SIG-M5 (cell line): ENCODE measurements around the gene DST.

Source experiments
- DNase-seq: peaks from one replicate; lab custom pipeline; 2025; lab: John Stamatoyannopoulos, UW

DST gene

DNA sequence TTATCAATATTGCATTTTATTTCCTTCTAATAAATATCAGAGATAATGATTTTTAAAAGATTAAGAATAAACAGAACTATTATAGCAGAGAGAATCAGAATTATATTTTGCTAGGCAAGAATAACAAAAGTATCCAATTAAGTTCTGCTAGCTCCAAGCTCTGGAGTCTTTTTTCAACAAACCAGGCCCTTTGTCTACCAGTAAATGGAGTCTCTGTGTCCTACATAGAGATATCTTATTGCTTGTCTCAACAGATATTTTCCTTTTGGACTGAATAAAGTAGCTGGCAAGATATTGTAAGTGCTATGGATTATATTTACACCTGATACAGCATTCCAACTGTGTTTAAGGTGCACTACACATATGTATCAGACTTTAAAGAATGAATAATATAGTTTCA, 107.1 kb downstream of the DST start:
- no peak for DNase-seq

DNA sequence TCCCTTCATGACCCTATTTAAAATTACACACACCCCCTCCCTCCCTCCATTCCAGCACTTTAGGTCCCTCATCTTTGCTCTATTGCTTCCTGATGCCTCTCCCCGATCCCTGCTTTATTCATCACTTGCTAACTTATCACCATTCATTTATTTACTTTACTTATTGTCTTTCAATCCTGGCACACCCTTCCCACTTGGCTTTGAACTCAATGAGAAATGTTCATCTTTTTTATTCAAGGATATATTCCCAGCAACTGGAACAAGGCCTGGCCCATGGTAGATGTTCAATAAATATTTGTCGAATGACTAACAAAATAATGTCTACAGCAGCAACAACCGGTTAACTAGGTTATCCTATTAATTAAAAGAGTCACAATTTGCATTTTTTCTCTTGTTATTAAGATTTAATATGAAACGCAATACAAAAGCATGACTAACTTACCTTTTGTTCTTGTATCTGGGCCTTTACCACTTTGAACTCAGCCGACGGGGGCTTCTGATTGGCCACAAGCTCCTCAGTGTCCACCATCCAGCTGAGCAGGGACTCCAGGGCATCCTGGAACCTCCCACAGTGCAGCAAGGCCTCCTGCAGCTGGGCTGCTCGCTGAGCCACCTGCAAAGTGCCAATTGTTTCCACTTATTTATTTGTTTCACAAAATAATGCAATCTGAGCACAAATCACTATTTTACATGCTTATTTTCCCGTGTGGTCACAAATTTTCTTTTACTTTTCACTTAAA, 107.8 kb downstream of the DST start:
- no peak for DNase-seq

DNA sequence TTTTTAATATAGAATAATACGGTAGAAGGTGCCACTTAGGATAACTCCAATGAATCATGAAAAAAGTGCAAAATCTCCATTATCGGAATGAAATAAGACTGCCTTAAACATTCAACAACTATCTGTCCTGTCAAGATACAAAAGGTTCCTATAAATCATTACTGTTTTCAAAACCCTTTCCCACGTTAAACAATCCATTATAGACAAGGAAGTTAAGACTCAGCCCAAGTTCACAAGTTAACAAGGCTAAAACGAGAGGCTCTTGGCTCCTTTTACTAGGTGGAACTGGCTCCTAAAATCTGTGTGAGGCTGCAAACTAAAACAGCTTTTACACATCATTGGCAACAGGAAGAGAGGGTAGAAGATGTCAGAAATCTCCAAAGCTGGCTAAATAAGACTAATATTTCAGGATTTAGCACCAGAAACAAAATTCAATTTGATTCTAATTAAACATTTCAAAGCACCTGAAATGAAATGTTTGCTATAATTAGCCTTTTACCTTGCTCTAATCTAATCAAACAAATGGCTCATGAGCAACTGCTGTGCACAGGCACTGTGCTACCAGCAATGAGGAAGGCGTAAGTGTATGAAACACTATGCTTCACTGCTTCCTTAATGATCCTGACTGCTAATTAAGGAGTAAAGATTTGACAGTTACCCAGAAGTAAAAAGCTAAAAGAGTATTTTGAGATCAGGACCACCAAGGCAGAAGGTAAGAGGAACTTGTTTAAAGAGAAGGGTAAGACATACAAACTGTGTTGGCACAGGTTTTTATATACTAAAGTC, 109.7 kb downstream of the DST start:
- no peak for DNase-seq

DNA sequence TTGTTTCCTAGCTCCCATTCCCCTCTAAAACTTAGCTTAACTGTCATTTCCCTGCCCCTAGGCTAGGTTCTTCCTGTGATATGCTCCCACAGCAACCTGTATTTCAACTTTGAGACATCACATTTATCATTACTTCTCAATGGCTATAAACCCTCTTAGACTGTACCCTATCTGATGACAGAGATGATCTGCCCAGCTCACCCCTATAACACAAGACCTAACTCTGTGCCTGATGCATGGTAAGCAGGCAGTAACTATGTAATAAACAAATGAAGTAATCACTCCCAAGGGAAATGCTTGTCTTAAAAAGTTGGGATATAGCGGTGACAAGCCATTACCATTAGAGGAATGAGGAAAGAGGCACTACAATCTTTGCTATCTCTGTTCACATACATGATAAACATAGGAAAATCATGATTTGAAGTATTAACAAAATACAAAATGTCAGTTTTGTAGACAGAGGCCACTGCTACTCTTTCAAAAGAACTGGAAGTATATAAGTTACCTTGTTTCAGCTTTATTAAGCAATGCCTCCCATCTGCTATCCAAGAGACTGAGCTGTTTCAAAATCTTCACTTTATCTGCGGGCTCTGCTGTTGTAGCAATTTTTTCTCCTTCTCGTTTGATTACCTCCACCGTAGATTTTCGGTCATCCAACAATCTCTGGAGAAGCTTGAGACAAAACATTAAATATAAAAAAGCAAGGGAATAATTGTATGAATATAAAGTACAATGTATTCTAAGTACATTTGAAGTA, 110.7 kb downstream of the DST start:
- DNase-seq = no peak

DNA sequence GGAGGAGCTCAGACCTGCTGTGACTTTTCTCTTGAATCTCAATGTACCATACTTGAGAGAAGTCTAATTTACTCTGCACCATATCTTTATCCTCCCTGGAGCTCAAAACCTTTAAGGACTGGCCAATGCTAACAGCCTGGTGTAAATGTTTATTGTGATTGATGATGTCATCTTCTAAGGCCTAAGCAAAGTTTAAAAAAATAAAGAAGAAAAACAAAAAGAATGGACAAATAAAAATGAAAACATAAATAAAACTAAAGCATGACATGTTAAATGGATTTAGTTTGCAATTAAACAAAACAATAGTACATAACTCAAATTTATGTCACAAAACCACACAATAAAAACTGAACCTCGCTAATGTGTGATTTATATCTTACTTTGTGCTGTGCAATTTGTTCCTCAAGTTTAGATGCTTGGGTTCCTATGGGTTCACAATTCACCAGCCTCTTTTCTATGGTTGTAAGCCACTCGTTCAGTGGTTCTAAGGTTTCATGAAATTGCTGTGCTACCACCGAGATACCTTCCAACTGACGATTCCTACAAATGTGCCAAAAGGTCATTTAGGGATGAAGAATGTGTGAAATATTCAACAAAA, 113.0 kb downstream of the DST start:
- DNase-seq = no peak

DNA sequence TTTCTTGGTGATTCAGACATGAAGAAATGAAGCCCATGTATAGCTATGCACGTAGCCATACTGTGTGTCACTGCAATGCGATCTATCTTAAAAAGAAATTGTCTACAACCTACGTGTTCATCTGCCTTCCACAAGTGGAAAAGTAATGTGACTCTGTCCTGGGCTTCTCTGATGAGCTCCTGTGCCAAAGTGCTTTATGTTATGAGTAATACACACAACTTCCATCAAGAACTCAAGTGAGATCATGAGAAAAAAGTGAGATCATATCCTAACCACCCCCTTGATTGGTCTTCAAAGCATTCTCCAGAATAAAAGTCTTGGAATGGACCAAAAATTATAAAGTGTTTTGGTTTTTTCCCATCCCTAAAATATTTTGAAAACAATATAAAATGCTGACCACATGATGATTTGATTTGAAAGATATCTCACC, 114.3 kb downstream of the DST start:
- no peak for DNase-seq

DNA sequence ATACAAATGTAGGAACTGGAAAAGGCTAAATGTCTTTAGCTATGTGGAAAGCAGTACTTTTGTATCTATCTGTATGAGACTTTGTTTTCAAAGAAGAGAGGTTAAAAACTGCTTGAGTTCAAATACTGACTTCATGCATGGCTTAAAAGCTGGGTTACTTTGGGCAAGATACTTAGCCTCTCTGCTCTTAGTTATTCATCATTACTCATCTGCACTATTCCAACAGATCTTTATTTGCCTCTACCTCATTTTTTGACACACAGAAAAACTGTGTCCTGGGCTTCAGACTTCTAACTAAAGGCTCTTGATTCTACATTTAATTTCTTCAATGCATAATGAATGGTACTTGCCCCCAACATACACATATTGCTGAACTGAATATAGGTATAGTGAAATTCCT, 114.8 kb downstream of the DST start:
- DNase-seq = no peak

DNA sequence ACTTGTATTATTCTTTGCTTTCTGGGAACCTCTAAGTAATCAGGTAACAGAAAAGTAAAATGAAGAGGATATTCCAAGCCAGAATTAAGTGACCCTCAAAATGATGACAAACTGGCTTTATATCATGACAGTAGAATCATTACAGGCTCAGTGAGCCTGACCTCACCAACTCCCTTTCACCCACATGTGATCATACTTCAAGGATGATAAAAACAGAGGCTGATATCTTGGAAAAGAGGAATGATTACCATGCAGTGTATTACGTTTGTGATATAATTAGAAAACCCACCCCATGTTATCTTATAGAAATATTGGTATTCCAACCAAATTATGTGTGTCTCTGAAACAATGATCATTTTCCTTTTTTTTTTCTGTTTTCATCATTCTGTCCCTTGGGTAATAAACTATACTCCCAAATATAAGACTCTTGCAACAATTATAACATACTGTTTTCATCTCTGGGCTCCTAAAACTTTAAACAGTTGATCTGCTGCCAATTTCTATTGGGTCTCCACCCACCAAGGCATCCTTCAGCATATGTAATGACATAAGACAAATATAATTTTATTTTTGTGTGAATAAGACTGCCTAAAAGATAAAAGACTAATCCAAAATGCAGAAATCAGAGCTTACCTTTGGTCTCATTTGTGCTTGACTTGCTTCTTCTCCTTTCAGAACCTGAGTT, 115.7 kb downstream of the DST start:
- no peak for DNase-seq

DNA sequence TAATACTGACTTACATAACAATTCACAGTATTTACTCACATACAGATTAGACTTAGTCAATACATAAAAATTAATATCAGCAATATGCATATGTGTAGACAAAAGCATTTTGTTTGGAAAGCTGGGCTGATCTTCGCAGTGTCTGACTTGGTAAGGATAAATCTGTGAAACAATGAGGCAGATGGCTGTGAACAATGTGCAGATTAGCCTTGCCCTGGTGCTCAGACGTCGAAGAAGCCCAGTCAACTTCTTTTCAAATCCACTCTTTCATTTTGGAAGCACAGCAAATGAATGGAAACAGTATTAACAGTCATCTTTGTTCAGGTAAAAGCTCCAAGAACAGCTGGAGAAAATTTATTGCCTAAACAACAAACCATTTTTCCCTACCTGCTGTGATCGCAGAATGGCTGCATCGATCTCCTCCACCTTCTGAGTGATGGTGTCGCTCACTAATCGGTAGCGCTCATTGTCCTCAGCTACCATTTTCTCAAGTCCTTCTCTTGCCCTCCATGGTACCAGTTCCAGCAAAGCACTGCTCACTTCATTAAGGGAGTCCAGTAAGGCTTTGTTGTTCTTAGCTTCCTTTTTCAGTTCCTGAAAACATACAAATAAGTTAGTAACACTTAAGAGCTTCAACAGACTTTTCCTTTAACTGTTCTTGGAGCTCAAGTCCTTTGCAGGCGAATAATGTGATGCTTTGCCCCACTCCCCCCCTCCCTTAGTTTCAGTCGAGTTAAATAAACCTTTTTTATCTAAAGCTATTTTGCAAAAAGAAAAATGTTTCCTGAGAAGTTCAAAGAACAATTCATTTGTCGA, 116.5 kb downstream of the DST start:
- DNase-seq = no peak

DNA sequence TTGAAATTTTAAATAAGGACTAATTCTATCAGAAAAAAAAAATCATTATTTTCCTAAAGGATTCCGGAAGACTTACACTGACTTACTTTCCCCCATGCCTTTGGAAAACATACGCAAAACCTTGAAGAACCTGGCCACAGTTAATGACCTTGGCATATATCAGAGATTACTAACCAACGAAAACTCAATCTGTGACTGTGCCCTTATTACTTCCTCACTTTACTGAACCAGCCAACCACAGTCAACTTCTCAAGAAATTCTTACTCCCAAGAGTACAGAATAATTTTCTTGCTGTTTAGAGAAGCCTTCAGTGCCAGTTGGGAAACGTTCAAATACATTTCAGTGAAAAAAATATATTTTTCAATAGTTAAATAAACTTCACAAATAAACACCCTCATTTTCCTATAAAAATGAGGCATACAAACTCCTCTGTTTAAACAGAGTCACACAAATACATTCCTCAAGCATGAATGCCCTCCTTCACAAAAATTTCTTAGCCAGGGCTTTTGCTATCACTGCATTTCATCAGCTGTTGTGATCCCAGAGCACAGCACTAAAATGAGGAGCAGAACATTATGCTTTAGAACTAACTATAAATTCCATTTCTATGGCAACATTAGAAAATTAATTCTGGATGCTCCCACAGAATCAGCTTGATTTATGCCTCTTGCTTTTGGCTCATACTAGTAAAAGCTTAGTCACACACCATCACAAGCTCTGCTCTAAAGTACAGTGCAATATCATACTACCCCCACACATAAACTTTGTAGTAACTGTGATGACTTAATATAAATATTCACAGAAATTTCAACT, 117.6 kb downstream of the DST start:
- DNase-seq = no peak

DNA sequence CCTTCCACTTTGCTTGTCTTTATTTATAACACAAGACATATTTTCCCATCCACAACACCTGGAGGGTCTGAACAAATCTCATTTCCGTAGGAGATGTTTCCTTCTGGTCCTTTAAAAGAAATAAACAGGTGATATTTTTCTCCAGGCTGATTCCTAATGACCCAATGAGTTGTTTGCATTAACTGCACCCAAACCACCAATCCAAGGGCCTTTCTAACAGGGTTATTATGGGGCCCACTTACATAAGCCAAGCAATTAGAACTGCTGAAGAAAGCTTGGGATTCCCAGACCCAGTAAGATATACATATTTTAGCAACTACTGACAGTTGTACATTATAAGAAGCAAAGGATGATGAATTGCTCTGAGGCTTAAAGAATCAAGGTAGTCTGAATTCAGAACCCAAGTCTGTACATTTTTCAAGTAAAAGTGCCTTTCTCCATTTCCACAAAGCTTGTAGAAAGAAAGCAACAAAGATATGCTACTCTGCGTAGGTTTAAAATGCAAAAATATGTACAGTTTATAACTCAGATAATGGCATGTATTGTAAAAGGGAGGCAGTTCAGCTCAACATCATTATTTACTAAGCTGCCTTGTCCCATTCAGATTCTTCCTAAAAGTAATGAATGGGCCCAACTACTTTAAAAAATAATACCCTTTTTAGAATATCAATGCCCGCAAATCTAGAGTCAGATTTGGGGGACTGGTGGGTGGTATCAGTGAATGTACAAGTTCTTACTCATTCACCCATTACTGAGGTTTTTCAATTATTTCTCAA, 120.0 kb downstream of the DST start:
- DNase-seq = no peak

DNA sequence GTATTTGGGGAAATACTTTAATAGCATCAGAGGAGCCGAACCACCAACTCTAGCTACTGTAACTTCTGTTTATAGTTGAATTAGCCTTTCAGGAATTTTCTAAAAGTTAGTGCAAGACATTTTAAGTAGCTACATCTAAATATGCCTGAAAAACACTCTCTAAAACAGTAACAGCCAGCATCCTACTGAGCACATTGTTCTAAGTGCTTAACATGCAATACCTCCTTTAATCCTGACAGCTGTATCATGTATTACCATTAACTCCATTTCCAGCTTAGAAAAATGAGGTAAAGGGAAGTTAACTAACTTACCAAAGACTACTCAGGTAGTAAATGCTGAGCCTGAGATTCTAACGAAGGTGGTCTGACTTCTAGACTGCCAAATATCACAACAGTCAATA, 120.7 kb downstream of the DST start:
- no peak for DNase-seq

DNA sequence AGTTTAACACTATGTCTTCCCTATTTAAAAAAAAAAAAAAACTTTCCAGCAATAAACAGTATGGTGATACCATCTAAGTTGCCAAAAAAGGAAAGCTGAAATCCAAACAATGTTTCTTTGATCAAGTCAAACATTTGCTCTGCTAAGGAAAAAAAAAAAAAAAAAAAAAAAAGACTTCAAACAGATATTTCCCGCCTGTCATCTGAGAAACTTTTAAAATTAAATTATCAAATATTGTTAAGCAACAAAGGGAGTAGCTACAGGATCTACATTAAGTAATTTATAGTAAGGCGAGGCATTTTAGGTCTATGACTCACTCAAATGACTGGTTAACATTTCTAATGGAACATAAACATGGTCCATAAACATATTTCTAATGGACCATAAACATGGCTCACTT, 121.2 kb downstream of the DST start:
- no peak for DNase-seq

DNA sequence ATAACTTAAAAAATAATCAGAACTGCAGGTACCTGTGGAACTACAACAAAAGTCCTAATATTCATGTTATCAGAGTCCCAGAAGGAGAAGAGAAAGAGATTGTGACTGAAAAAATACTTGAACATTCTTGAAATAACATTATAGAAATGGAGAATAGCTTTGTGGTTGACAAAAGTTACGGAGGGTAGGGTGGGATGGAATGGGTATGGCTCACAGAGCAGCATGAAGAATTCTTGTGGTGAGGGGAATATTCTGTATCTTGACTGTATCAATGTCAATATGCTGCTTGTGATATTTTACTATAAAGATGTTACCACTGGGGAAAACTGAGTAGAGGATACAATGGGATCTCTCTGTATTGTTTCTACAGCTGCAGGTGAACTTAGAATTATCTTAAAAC, 122.5 kb downstream of the DST start:
- DNase-seq = no peak

DNA sequence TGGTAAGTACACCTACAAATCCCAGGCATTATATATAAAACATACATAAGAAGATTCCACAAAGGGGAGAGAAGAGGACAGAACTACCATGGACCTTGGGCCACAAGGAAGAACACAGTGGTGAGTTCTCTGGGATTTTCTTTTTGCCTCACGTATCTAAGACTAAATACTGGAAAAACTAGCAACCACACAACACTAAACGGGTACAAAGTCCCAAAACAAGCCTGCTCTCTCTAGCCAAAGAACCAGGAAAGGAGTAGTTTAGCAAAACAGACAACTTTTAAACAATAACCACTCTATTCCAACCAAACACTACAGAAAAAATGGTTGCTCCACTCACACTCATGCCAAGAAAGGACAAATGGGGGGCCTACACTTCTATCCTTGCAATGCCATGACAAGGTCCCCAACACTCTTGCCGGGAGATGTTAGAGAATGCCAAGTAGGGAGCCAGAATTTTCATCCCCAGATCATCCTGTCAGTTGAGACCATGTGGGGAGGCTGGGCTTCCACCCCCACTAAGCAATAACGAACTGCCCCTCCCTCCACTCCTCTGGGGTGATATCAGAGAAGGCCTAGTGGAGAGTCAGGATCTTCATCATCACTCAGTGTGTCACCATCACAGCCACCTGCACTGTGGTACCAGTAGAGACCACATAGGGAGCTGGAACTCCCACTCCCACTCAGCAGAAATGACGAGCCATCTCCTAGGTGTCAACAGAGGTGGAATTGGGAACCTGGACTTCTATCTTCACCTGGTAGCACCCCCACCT, 123.5 kb downstream of the DST start:
- no peak for DNase-seq

DNA sequence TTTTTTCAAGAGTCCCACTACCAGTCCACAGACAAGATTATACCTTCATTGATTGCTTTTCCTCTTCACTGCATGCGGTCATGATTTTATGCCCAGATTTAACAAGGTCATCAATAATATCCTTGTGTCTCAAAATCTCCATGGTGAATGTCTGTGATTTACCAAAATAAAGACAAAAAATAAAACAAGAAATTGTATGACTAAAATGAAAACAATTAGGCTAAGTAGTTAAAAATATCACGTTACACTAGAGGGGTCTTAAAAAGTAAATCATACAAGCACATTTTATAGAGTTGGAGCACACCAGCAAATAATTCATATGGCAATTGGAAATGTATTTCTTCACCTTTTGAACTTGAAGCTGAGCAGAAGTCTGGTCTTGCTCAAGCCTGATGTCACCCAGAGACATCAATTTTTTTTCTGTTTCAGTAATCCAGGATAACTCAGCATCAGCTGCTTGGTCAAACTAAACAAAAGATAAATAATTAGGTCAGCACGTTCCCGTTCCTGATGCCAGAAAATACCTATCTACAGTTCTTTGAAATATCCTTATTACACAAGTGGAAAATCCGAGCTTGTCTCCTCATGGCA, 125.4 kb downstream of the DST start:
- no peak for DNase-seq

DNA sequence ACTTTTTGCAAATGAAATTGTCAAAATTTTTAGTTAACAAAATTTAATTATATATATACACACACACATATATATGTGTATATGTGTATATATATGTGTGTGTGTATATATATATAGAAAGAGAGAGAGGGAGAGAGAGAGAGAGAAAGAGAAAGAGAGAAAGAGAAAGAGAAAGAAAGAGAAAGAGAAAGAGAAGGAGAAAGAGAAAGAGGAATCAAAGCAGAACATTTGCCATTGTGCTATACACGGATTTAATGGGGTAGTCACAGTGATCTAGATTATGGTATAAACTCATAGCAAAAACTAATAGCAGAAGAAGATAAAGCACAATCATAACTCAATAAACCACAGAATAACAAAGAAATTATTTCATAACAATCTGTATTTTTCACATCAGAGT, 126.7 kb downstream of the DST start:
- no peak for DNase-seq
